Retina (tissue), 1 donor: ENCODE measurements around the gene LRRC56.
"Not testable (repeated sequence)": the region's sequence is repeated elsewhere in the genome, so short reads cannot be mapped to it uniquely, and the experiment has no call there.

Experiments
- DNase-seq: peaks from one replicate; pipeline ENCODE4 v3.0.0-alpha.2; 2016

Gene LRRC56

DNA sequence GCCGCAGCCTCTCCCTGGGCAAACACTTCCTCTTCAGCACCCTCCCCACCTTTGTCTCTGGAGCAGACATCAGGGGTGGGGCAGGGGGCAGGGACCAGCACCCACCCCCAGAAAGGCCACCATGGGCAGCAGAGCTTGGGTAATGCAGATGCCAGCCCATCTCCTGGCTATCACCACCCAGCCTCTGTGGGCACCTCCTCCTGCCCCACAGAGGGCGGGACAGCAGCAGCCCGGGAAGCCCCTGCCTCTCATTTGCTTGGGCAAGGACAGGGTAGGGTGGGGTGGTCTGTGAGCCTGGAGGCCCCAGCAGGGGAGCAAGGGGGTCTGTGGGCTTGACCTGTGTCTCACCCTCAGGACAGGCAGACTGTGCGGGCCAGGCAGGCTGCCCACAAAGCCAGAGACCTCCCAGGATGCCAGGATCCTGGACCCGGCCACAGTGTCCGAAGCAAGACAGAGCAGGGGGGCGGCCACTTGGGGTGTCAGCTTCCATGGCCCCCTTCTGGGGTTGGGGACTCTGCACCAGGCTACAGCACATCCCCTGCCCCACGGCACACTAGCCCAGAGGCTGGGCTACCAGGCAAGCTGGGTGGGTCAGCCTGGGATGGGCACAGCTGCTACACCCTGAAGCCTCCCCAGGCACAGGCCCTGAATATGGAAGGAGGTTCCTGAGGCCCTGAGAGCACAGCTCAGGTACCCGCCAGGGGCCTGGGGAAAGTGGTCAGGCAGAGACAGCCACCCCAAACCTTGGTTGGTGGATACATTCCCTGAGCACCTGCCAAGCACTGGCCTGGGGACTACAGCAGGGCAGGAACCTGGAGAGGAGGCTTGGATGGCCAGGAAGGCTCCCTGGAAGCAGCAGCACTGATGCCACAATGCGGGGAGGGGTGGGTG, 34.8 kb upstream of the LRRC56 start:
- DNase-seq: no peak

DNA sequence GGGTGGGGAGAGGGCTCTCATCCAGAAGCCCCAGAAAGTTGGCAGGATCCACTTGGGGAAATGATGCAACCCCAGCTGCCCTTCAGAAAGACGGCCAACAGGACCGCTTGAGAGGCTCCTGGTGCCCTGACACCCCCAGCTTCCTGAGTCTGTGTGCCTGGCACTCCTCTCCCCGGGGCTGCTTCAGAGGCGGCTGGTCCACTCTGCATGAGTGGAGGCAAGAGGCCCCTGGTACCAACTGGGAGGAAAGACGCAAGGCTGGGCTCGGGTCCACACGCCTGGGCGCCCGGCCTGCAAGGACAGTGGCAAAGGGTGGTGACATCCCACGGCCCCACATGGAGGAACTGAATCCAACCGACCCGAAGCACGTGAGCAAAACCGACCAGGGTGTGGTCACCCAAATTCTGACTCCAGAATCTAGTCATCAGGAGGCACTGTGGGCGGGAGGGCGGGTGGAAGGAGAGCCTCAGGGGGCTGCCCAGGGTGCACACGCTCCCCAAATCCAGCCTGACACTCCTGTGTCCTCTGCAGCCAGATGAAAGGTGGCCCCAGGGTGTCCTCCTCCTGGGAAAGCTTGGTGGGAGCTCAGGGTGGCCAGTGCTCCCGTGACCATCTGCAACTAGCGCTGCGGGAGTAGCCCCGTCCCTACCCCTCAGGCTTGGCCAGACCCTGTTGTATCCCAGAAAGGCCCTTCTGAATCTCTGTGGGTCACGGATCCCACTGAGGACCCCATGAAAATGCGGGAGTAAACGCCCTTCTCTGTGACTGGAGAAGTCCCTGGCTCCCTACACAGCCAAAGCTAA, 33.9 kb upstream of the LRRC56 start:
- DNase-seq: no peak

DNA sequence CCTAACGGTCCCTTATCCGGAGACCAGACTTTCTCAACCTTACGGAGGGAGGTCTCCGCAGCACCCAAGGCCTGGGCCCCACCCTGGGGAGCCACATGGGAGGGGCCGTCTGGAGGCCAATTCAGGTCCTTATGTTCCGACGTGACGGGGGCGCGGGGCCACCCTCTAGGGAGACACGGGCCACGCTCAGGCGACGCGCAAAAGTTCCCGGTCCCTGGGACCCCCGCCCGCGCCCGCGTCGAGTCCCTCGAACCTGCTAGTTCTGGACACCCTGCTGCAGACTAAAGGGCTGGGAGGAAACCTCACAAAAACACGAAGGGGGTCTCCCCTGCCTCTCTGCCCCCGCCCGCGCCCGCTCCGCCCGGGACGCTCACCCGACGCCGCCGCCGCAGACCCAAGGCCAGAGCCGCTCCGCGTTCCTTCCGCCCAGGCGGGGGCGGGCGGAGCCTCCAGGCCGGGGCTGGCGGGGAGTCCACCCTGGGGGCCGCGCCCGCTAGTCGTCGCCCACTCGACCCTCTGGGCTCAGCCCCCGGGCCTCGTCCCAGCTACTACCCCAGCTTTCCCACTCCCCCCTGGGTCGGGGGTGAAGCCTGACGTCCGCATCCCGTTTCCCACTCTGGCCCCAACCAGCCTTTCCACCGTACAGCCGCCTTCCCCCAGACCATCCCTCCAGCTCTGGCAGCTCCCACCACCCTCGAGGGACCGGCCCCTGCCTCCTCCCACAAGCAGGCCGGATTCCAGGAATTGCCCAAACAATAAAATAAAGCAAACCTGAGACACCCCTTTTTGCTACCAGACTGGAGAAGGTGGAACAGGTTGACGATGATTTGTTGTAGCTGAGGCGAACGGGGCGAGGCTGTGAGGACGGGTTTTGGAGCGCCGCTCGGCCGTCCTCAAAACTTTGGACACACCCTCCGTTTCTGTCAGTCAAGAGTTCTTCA, 33.0 kb upstream of the LRRC56 start:
- DNase-seq: no peak

DNA sequence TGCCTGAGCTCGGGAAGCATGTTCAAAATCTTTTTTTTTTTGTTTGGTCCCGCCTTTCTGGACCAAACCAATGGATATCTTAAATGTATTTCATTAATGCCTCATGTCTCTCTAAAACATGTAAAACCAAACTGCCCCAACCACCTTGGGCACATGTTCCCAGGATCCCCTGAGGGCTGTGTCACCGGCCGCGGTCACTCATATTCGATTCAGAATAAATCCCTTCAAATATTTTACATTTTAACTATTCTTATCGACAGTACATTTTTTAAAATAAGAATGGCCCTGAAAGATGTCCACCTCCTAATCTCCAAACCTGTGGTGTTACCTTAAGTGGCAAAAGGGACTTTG, 32.4 kb upstream of the LRRC56 start:
- no peak for DNase-seq

DNA sequence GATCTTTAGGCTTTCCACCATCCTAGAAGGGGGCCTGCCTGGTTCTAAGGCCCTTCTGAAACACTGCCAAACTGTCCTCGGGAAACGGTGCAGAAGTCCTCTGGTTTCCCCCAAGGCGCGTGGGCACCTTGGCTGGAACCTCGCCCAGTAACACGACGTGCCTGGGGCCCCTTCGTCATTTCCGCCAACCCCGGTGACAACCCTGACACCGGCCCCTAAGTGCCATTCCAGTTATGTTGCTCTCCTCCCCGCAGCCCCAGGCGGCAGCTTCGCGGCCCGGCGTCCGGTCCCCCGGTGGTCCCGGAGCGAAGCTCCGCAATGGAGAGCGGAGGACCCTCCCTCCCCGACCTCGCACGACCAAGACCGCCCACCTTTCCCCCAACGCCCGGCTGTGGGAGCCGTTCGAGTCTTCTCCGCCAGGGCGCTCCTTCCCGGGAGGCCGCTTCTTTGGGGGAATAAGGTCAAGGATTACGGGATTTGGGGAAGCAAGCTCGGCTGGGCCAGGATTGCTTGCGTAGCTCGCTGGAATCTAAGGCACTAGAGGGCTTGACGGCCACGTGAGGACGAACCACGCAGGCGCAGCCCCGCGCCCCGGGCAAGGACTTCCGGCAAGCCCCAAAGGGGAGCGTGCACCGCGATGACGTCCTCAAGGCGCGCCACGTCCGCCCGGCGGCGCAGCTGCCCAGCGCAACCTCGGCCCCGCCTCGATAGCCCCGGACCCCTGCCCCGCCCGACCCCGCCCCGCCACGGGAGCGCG, 30.9 kb upstream of the LRRC56 start:
- peak; percentile 98 for DNase-seq

DNA sequence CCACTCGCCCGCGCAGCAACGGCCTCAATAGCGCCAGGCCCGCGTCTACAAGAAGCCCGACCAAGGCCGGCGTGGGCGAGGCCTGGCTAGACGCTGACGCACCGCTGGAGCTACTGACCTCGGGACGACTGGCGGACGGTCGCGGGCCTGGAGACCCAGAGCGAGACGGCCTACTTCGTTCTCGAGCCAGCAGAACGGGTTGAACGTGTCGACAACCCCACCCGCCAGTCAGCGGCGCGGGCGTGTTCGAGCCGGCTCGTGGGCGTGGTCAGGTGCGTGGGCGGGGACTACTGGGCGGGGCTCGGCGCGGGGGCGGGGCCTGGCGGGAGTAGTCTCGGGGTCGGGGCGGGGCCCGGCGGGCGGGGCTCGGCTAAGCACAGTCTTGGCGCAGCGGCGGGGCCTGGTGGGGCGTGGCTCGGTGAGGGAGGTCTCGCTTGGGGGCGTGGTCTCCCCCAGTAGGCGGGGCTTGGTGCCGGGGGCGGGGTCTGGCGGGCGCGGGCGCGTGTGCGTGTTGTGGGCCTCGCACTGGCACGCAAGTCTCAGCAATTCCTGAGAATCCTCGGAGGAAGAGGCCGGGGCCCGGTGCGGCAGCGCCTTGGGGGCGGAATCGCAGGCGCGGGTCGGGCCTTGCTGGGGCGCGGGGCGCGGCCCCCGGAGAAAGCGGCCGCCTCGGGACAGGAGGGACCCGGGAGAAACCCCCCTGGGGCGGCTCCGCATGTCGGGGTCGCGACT, 30.2 kb upstream of the LRRC56 start, which contains the start of gene RNH1:
RNH1 (minus strand) TSS at position 248 of the 732 bp plus-strand sequence. CDS start 5,080 bp downstream, outside the sequence.
- DNase-seq: peak; percentile 87

DNA sequence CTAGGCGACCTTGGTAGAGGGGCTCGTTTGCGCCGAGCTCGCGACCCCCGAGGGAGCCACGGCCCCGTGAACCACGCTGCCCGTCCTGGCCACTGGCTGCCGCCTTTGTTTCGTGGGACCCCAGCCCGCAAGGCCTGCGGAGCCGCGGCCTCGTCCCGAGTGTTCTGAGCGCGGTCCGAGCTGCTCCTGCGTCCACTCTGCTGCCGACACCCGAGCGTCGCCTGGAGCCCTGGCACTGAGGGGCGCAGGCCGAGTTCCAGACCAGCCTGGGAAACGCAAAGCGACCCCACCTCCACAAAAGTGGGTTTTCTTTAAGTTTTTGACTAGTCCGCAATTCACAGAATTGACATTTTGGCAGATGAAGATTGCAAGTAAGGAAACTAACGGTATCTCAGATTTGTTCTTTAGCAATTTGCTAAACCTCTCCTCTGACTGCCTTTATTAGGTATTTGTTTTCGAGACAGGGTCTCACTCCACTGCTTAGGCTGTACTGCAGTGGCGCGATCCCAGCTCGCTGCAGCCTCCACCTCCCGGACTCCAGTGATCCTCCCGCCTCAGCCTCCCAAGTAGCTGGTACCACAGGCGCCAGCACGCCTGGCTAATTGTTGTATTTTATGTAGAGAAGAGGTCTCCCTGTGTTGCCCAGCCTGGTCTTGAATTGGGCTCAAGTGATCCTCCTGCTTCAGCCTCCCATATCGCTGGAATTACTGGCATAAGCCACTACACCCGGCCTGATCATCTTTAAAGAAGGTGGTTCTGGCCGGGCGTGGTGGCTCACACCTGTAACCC, 29.4 kb upstream of the LRRC56 start:
- no peak for DNase-seq

DNA sequence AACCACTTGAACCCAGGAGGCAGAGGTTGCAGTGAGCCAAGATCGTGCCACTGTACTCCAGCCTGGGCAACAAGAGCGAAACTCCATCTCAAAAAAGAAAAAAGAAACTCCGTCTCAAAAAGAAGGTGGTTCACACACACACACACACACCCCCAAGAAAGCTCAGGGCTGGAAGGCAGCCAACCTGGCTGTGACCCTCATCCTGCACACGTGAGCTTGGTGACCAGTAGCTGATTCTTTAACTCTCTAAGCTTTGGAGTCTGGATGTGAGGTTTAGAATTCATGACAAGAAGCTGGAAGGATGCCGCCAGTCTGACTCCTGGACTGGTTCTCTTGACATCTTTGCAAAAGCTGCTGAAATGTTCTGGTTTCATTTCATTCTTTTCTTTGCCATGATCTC, 28.4 kb upstream of the LRRC56 start:
- no peak for DNase-seq

DNA sequence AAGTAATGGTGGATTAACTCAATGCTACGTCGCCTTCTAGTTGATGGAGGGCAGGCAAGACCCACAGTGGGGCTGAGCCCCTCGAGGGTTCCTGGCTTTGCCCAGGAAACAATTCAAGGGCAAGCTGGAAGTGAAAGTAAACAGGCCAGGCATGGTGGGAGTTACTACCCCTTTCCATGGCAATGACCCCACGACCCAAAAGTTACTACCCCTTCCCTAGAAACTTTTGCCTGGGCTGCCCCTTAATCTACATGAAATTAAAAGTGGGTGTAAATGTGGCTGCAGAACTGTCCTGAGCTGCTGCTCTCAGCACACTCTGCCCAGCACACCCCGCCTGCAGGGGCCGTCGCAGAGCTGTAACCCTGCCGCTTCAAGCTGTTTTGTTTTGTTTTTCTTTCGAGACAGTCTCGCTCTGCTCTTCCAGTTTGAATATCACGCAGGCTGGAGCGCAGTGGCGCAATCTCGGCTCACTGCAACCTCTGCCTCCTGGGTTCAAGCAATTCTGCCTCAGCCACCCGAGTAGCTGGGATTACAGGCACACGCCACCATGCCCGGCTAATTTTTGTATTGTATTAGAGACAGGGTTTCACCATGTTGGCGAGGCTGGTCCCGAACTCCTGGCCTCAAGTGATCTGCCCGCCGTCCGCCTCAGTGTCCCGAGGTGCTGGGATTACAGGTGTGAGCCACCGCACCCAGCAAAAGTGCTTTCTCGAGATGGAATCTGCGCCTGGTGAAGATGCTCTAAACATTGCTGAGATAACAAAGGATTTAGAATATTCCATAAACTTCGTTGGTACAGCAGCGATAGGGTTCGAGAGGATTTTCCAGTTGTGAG, 24.3 kb upstream of the LRRC56 start:
- DNase-seq: no peak

DNA sequence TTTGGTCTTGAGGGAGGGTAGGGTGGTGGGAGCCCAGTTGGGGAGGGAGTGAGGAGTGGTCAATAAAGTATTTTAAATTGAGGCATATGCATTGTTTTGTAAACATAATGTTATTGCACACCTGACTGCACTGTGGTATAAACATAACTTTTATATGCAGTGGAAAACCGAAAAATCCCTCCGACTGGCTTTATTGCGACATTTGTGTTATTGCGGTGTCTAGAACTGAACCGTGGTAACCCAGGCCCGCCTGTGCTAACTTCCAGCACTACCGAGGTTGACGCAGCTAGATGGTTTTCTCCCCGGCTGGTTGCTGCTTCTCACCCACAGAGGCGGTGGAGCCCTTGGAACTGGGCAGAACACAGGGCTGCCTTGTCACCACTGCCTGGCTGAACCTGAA, 22.7 kb upstream of the LRRC56 start:
- no peak for DNase-seq

DNA sequence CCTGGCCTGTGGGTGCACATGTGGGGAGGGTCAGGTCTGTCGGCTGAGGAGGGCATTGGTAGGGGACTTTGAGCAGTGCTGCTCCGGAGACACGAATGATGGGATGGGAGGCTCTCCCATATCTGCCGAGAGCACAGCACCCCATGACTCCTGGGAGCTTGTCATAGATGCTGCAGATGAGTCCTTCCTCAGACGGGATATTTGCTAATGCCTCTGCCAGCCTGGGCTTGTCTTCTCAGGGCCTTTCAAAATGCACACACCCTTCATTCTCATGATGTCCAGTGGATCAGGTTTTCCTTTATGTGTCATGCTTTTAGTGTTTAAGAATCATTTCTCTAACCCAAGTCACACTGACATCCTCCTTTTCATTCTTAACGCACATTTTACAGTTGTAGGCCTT, 22.2 kb upstream of the LRRC56 start:
- no peak for DNase-seq

DNA sequence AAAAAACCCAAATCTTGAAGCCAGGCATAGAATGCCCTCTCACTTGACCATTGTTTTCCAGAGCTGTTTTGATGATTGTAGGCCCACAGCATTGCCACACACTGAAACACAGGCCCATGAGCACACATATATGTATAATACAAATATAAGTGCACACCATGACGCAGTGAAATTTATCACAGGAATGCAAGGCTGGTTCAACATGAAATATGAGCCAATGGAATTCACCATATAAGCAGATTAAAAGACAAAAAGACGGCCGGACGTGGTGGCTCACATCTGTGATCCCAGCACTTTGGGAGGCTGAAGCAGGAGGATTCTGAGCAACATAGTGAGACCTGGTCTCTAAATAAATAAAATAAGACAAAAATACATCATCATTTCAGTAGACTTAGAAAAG, 20.9 kb upstream of the LRRC56 start:
- DNase-seq: no peak

DNA sequence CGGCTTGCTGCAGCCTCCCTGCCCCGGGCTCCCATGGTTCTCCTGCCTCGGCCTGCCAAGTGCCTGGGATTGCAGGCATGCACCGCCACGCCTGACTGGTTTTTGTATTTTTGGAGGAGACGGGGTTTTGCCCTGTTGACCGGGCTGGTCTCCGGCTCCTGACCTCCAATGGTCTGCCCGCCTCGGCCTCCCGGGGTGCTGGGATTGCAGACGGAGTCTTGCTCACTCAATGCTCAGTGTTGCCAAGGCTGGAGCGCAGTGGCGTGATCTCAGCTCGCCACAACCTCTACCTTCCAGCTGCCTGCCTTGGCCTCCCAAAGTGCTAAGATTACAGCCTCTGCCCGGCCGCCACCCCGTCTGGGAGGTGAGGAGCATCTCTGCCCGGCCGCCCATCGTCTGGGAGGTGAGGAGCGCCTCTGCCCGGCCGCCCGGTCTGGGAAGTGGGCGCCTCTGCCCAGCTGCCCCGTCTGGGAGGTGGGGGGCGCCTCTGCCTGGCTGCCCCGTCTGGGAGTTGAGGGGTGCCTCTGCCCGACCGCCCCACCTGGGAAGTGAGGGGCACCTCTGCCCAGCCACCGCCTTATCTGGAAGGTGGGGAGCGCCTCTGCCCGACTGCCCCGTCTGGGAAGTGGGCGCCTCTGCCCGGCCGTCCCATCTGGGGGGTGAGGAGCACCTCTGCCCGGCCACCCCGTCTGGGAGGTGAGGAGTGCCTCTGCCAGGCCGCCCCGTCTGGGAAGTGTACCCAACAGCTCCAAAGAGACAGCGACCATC, 20.2 kb upstream of the LRRC56 start:
- not testable (repeated sequence) for DNase-seq

DNA sequence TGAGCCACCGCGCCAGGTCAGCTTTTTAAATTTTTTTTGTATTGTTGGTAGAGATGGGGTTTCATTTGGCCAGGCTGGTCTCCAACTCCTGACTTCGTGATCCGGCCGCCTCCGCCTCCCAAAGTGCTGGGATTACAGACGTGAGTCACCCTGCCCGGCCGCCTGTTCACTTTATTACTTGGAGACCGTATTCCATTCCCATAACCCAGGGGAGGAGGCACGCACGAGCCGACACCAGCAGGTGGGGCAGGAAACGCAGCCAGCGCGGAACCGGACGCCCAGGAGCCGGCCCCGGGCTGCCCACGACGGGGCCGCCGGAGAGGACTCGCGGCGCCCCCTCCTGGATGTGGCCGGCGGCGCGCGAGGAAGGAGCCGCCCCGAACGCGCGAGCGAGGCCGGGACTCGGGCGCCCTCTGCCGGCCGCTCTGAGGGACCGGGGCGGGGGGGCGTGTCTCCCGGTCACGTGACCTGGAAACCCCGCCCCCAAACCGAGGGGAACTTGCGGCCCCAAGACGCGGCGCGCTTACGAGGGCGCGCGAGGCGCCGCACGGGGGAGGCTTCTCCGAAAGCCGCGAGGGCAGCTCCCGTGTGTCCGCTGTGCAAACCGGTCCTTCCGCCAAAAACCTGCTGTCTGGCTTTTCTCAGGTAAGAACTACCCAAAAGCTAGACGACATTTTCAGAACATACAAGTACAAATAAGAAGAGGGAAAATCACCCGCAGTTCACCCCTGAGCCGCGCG, 18.7 kb upstream of the LRRC56 start:
- DNase-seq: peak; percentile 97

DNA sequence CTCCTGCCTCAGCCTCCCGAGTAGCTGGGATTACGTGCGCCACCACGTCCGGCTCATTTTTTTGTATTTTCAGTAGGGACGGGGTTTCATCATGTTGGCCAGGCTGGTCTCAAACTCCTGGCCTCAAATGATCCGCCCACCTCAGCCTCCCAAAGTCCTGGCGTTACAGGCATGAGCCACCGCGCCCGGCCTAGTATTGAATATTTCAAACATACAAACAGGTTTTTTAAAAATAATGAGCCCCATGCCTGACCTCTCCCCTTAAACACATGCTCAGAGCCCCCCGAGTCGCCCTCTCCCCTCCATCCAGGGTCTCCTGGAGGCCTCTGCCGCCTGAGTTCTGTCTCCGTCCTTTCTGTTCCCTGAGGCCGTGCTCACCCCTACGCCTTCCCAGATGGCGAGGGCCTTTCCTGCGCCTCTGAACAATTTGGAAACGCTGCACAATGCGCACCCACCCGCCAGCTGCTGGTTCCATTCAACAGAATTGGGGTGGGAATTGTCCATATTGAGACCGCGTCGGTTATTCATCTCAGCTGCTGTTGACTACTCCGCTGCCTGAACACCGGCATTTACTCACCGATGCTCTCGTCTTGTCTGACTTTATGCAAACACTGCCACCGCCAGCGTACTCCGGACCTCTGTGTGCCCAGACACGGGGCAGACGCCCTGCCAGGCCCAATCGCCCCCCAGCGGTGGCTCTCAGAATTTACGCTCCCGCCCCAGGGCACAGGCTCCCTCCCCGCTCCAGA, 16.7 kb upstream of the LRRC56 start:
- no peak for DNase-seq

DNA sequence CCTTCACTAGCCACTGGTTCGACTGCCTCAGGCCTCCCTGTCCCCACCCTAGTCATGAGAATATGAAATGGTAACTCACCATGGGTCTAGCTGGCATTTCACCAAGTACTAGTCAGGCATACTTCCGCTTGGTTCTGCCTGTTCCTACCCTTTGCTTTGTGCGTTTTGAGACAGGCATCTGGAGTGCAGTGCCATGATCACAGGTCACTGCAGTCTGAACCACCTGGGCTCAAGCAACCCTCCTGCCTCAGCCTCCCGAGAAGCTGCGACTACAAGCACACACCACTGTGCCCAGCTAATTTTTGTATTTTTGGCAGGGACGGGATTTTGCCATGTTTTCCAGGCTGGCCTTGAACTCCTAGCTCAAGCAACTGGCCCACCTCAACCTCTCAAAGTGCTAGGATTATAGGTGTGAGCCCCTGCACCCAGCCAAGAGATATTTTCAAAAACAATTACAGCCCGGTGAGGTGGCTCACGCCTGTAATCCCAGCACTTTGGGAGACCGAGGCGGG, 16.1 kb upstream of the LRRC56 start:
- DNase-seq: no peak

DNA sequence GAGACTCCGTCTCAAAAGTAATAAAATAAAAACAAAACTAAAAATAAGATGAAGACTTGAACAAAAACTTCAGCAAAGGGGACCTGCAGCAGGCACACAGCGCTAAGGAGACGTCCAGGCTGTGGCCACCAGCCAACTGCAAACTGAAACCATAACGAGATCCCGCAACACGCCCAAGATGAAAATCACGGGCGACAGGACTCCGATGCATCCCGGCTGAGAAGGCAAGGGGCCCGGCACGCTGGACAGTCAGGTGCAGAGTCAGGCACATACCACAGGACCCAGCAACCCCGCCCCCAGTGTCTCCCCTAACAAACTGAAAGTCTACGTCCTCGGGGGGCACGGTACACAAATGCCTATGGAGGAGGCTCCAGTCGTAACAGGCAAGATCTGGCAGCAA, 11.1 kb upstream of the LRRC56 start:
- DNase-seq: no peak
